Prostate gland (tissue), 2 donors: ENCODE results near the gene KANK4. TPM values are rescaled to one million over a fixed set of nuclear protein-coding genes. Genes with fewer than 3 reads are reported as not detected.
"Not testable (repeated sequence)": the region's sequence is repeated elsewhere in the genome, so short reads cannot be mapped to it uniquely, and the experiment has no call there.

Experiments
- DNase-seq: peaks from one replicate; pipeline ENCODE4 v3.0.0-alpha.2; 2019; ENCODE audit warnings: low spot score
- H3K27ac ChIP-seq, 2 donors: fragments of 200-600 bp; sonication (generic); 2 replicates each; pipeline ENCODE4 v1.5.1; 2017 to 2019
- H3K27me3 ChIP-seq: fragments of 200-600 bp; sonication (generic); replicated peaks from 2 replicates; pipeline ENCODE4 v1.5.1; 2019; ENCODE audit not compliant: insufficient read depth
- H3K36me3 ChIP-seq, 2 donors: fragments of 200-600 bp; sonication (generic); 1 replicate in 1 of 2; 2 replicates in 1 of 2; pipeline versions ENCODE4 v1.5.1 to v1.8.1; 2017 to 2019
- H3K4me1 ChIP-seq: fragments of 200-600 bp; sonication (generic); replicated peaks from 2 replicates; pipeline ENCODE4 v1.5.1; 2019
- H3K4me3 ChIP-seq, 2 donors: fragments of 200-600 bp; sonication (generic); 2 replicates each; pipeline ENCODE4 v1.5.1; 2017 to 2019
- H3K9me3 ChIP-seq: fragments of 200-600 bp; sonication (generic); 2 replicates; pipeline ENCODE4 v1.5.1; 2017
- CTCF ChIP-seq, 4 experiments: fragments of 200-600 bp in 2 of 4; fragments of 450-650 bp in 2 of 4; sonication (generic) in 2 of 4; IDR thresholded peaks; 1 replicate in 3 of 4; 2 replicates in 1 of 4; pipeline ENCODE4 v1.5.1; 2016 to 2019; ENCODE audit warnings: antibody characterized with exemption in 4 of 4, mild to moderate bottlenecking in 2 of 4, moderate library complexity in 2 of 4
- POLR2A ChIP-seq: fragments of 450-650 bp; IDR thresholded peaks from one replicate; pipeline ENCODE4 v1.6.1; 2016; ENCODE audit warnings: antibody characterized with exemption, mild to moderate bottlenecking
- POLR2AphosphoS5 ChIP-seq: sonication (generic); formaldehyde crosslinking; IDR thresholded peaks from one replicate; pipeline ENCODE4 v1.6.1; 2017; ENCODE audit warnings: antibody characterized with exemption
- WGBS: methylation state at CpG from one replicate; pipeline ENCODE4 v1.1.5; 2018; 5-methylcytosine and 5-hydroxymethylcytosine counted together
- intact Hi-C: fragments of 100-400 bp; cut with DNase I; formaldehyde crosslinking; loops from one replicate; pipeline ENCODE4 v1.14.2; 2022
- total RNA-seq, 2 donors: library from RNA; depleted of rRNA; stranded (reverse); fragments of >200 nt; gene quantifications; one replicate each; pipeline ENCODE4 v1.1.0, GENCODE V29; 2016

The KANK4 gene
- total RNA-seq, 2 donors from 2014 or later, result 6.1 to 6.8 TPM

DNA sequence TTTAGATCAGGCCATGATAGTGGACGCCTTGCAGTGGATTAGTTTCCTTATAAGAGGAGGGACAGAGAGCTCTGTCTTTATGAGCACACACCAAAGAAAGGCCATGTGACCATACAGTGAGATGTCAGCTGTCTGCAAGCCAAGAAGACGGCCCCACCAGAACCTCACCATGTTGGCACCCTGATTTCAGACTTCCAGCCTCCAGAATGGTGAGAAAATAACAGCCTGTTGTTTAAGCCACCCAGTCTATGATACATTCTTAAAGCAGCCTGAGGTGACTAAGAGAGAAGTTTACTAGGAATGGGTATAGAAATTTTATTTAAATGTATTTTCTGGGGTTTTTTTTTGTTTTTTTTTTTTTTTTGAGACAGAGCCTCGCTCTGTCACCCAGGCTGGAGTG lies 95.1 kb downstream of the KANK4 start:
- intact Hi-C loops, result no loop called here
- no peaks in the 10 kb centered on the region for H3K9me3 ChIP-seq
- no peak overlapping the region for H3K27ac ChIP-seq
- TF ChIP-seq POLR2AphosphoS5 (no peak), POLR2A (no peak), CTCF (IDR thresholded peaks at IDR 0.05) (no peak)
- H3K4me1 ChIP-seq, result no peaks in the 10 kb centered on the region
- H3K4me3 ChIP-seq, result no peak overlapping the region
- 56% methylated on average over 3 of the region's 3 CpGs for WGBS
- no peaks in the 10 kb centered on the region for H3K27me3 ChIP-seq
- no peaks in the 10 kb centered on the region for H3K36me3 ChIP-seq
- no peak for DNase-seq

DNA sequence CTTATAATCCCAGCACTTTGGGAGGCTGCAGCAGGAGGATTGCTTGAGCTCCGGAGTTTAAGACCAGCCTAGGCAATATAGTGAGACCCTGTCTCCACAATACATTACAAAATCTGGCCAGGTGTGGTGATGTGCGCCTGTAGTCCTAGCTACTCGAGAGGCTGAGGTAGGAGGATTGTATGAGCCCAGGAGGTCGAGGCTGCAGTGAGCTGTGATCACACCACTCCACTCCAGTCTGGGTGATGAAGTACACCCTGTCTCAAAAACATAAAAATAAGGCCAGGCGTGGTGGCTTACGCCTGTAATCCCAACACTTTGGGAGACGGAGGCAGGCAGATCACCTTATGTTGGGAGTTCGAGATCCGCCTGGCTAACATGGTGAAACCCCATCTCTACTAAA lies 96.9 kb downstream of the KANK4 start:
- Histone ChIP-seq H3K9me3 (no peaks in the 10 kb centered on the region), H3K36me3 (no peaks in the 10 kb centered on the region), H3K27ac (no peak overlapping the region), H3K4me1 (no peaks in the 10 kb centered on the region), H3K4me3 (no peak overlapping the region), H3K27me3 (no peaks in the 10 kb centered on the region)
- intact Hi-C loops, result no loop called here
- no peak for DNase-seq
- TF ChIP-seq POLR2AphosphoS5 (no peak), POLR2A (no peak), CTCF (IDR thresholded peaks at IDR 0.05) (no peak)
- WGBS, result 89% methylated on average over 9 of the region's 9 CpGs

GRCh38 chr1:62221171-62221570 lies 98.1 kb downstream of the KANK4 start:
- Histone ChIP-seq H3K9me3 (no peaks in the 10 kb centered on the region), H3K36me3 (no peaks in the 10 kb centered on the region), H3K27me3 (no peaks in the 10 kb centered on the region), H3K4me1 (no peaks in the 10 kb centered on the region), H3K4me3 (no peak overlapping the region), H3K27ac (no peak overlapping the region)
- no peak for DNase-seq
- 100% methylated on average over 1 of the region's 1 CpG for whole genome bisulfite sequencing
- intact Hi-C loops, result no loop called here
- no peak for TF ChIP-seq POLR2AphosphoS5
- TF ChIP-seq CTCF (IDR thresholded peaks at IDR 0.05), result no peak
- TF ChIP-seq POLR2A, result no peak

DNA sequence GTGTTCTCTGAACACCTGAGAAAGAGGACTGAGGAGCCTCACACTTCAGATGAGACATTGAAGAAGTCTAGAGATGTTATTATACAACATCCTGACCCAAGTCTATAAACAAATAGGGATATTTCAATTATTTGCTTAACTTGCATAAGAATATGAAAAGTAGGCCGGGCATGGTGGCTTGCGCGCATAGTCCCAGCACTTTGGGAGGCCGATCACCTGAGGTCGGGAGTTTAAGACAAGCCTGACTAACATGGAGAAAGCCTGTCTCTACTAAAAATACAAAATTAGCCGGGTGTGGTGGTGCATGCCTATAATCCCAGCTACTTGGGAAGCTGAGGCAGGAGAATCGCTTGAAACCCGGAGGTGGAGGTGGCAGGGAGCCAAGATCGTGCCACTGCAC lies 98.8 kb downstream of the KANK4 start:
- intact Hi-C loops, DNase-seq, H3K36me3 ChIP-seq, H3K27me3 ChIP-seq, H3K9me3 ChIP-seq, H3K4me3 ChIP-seq, H3K4me1 ChIP-seq, H3K27ac ChIP-seq: not testable (repeated sequence)
- WGBS, result 91% methylated on average over 9 of the region's 9 CpGs

DNA sequence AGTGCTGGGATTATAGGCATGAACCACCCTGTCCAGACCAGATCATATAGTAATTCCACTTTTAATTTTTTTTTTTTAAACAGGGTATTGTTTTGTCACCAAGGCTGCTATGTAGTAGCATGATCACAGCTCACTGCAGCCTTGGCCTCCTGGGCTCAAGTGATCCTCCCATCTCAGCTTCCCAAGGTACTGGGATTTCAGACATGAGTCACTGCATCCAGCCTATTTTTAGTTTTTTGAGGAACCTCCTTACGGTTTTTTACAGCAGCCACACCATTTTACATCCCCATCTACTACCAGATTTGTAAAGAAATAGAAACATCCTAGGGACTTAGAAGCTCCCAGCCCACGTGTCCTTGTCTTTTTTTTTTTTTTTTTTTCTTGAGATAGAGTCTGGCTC lies 100.6 kb downstream of the KANK4 start:
- Histone ChIP-seq H3K4me1 (no peaks in the 10 kb centered on the region), H3K27ac (no peak overlapping the region), H3K9me3 (no peaks in the 10 kb centered on the region), H3K4me3 (no peak overlapping the region), H3K27me3 (no peaks in the 10 kb centered on the region), H3K36me3 (no peaks in the 10 kb centered on the region)
- intact Hi-C loops, result no loop called here
- WGBS, result 83% methylated on average over 2 of the region's 2 CpGs
- no peak for DNase-seq
- TF ChIP-seq CTCF (IDR thresholded peaks at IDR 0.05), result no peak
- TF ChIP-seq POLR2AphosphoS5, result no peak
- no peak for TF ChIP-seq POLR2A
